Suprapubic skin (tissue), 4 donors: ENCODE measurements around the gene NRP2.

Source experiments
- CTCF ChIP-seq, 2 donors: fragments of 200-600 bp in 1 of 2; fragments of 450-650 bp in 1 of 2; sonication (generic) in 1 of 2; IDR thresholded peaks; one replicate each; pipeline ENCODE4 v1.5.1; 2016 to 2019; ENCODE audit warnings: antibody characterized with exemption in 2 of 2, mild to moderate bottlenecking in 1 of 2, moderate library complexity in 1 of 2
- POLR2A ChIP-seq, 2 donors: fragments of 450-650 bp; IDR thresholded peaks; one replicate each; pipeline ENCODE4 v1.6.1; 2017; ENCODE audit warnings: antibody characterized with exemption in 2 of 2, mild to moderate bottlenecking in 2 of 2, moderate library complexity in 2 of 2
- POLR2AphosphoS5 ChIP-seq, 3 donors: sonication (generic); formaldehyde crosslinking; IDR thresholded peaks; one replicate each; pipeline ENCODE4 v1.6.1; 2017; ENCODE audit warnings: antibody characterized with exemption in 3 of 3

- TF ChIP-seq POLR2AphosphoS5 (IDR thresholded peaks at IDR 0.05): no peak
- no peak for TF ChIP-seq POLR2A (IDR thresholded peaks at IDR 0.05)
- TF ChIP-seq CTCF (IDR thresholded peaks at IDR 0.05): no peak
These were observed 70.1 kb downstream of the NRP2 start for GRCh38 chr2:205752296-205752820.
